Mesendoderm (in vitro differentiated cells): ENCODE measurements around the gene CBX2.
A peak's percentile ranks its signal among the peaks of the same experiment; 100 is the strongest.

Experiments
- DNase-seq: peaks from one replicate; pipeline ENCODE4 v3.0.0; 2013
- H2AK5ac ChIP-seq: 2 replicates; pipeline ENCODE4 v1.6.1; 2013; ENCODE audit warnings: low read length, inconsistent platforms
- H2BK120ac ChIP-seq: 2 replicates; pipeline ENCODE4 v1.6.1; 2013; ENCODE audit warnings: low read depth, mild to moderate bottlenecking, low read length, moderate library complexity, mixed read lengths
- H2BK15ac ChIP-seq: replicated peaks from 2 replicates; pipeline ENCODE4 v1.6.1; 2013; ENCODE audit warnings: low read depth, mild to moderate bottlenecking, moderate library complexity
- H2BK5ac ChIP-seq: 2 replicates; pipeline ENCODE4 v1.6.1; 2013; ENCODE audit warnings: low read length, inconsistent platforms
- H3K18ac ChIP-seq: 2 replicates; pipeline ENCODE4 v1.6.1; 2013; ENCODE audit warnings: mild to moderate bottlenecking, low read length, mixed read lengths
- H3K23ac ChIP-seq: one replicate; pipeline ENCODE4 v1.6.1; 2013; ENCODE audit warnings: low read length
- H3K27ac ChIP-seq: 2 replicates; pipeline ENCODE4 v1.5.1; 2013; ENCODE audit warnings: low read depth, mild to moderate bottlenecking, inconsistent platforms, low read length, moderate library complexity
- H3K27me3 ChIP-seq: 2 replicates; pipeline ENCODE4 v1.6.1; 2013; ENCODE audit warnings: low read length, control low read depth, mild to moderate bottlenecking, inconsistent platforms; ENCODE audit not compliant: insufficient read depth, poor library complexity
- H3K36me3 ChIP-seq: 2 replicates; pipeline ENCODE4 v1.6.1; 2013; ENCODE audit warnings: low read length, inconsistent platforms; ENCODE audit not compliant: control insufficient read depth, insufficient read depth
- H3K4ac ChIP-seq: one replicate; pipeline ENCODE4 v1.6.1; 2013; ENCODE audit warnings: low read depth, mild to moderate bottlenecking, low read length, moderate library complexity
- H3K4me1 ChIP-seq: 2 replicates; pipeline ENCODE4 v1.6.1; 2013; ENCODE audit warnings: low read depth, low read length, inconsistent platforms; ENCODE audit not compliant: control insufficient read depth
- H3K4me2 ChIP-seq: 2 replicates; pipeline ENCODE4 v1.6.1; 2013; ENCODE audit warnings: low read length
- H3K4me3 ChIP-seq: 2 replicates; pipeline ENCODE4 v1.5.1; 2013; ENCODE audit warnings: mild to moderate bottlenecking, low read length
- H3K56ac ChIP-seq: one replicate; pipeline ENCODE4 v1.6.1; 2013; ENCODE audit warnings: low read length
- H3K79me1 ChIP-seq: 2 replicates; pipeline ENCODE4 v1.6.1; 2013; ENCODE audit warnings: low read length, inconsistent platforms
- H3K79me2 ChIP-seq: 2 replicates; pipeline ENCODE4 v1.6.1; 2013; ENCODE audit warnings: mild to moderate bottlenecking, low read length; ENCODE audit not compliant: control insufficient read depth, insufficient read depth
- H3K9ac ChIP-seq: 2 replicates; pipeline ENCODE4 v1.6.1; 2013; ENCODE audit warnings: low read length, inconsistent platforms
- H4K5ac ChIP-seq: one replicate; pipeline ENCODE4 v1.6.1; 2013; ENCODE audit warnings: low read length
- H4K8ac ChIP-seq: one replicate; pipeline ENCODE4 v1.6.1; 2013; ENCODE audit warnings: low read depth, mild to moderate bottlenecking, control low read depth, low read length, moderate library complexity
- WGBS: extraction: QIAGEN DNeasy Blood & Tissue Kit; methylation state at CpG from one replicate; pipeline ENCODE4 v1.1.7; 2013; ENCODE audit warnings: low lambda C conversion rate, missing lambda C conversion rate; ENCODE audit not compliant: insufficient coverage; ENCODE audit errors: extremely low coverage; 5-methylcytosine and 5-hydroxymethylcytosine counted together

The CBX2 gene

DNA sequence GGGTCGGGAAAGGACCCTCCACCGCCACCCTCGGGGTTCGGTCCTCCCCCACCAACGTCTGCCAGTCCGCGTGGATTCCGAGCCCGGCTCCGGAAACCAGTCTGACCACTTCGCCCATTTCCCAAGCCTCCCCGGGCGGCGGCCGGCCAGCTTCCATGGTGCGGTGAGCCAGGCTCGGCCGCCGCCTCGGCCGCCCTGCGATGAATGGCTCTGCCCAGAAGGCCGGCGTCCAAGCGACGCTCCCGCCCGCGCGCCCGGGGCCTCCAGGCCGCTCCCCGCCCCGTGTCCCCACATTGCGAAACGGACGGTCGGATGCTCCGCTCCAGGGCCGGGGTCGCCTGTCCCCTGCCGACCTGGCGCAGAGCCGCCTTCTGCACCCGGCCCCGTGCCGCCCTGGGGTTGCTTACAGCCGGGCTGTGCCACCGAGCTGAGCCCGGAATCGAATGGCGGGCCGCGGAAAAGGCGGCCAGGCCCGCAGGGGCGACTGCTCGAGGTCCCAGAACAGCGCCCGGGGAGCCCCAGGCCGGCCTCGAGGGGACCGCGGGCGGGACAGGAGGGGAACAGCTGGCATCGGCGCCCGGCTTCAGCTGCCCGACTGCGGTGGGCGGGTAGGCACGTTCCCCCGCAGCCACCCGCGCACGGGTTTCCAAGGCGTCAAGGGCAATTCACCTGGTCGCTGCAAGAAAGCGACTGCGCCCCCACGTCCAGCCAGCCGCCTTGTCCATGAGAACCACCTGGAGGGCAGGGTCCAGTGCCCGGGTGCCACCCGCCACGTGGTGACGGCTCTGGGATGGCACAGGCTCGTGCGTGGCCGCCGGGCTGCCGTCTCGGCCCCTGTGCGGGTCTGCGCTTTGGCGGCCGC is 37.3 kb downstream of the CBX2 start:
- Histone ChIP-seq H3K23ac (peak overlapping the region; percentile 94), H3K56ac (peak overlapping the region; percentile 60), H3K36me3 (no peaks in the 10 kb centered on the region), H2BK15ac (no peak overlapping the region), H3K4ac (no peak overlapping the region), H3K27me3 (peaks cover 78% of the 10 kb centered on the region), H2BK5ac (no peak overlapping the region), H3K4me2 (no peak overlapping the region), H4K5ac (no peak overlapping the region), H4K8ac (no peak overlapping the region), H3K4me3 (no peak overlapping the region), H3K4me1 (peaks cover 3% of the 10 kb centered on the region), H2AK5ac (no peak overlapping the region), H2BK120ac (no peak overlapping the region), H3K79me1 (no peaks in the 10 kb centered on the region), H3K18ac (no peak overlapping the region), H3K79me2 (no peaks in the 10 kb centered on the region), H3K9ac (no peak overlapping the region), H3K27ac (no peak overlapping the region)
- no CpG with 5 or more reads among the region's 96 CpGs for WGBS
- no peak for DNase-seq

- no CpG with 5 or more reads among the region's 41 CpGs for WGBS
- no peak for DNase-seq
- Histone ChIP-seq H3K27ac (no peak overlapping the region), H3K27me3 (peaks cover 73% of the 10 kb centered on the region), H3K23ac (no peak overlapping the region), H2BK5ac (no peak overlapping the region), H3K4me1 (peaks cover 3% of the 10 kb centered on the region), H4K5ac (no peak overlapping the region), H3K9ac (no peak overlapping the region), H3K4me3 (no peak overlapping the region), H3K79me1 (no peaks in the 10 kb centered on the region), H2AK5ac (no peak overlapping the region), H2BK15ac (no peak overlapping the region), H3K79me2 (no peaks in the 10 kb centered on the region), H3K56ac (no peak overlapping the region), H2BK120ac (no peak overlapping the region), H3K18ac (no peak overlapping the region), H3K4me2 (no peak overlapping the region), H4K8ac (no peak overlapping the region), H3K4ac (no peak overlapping the region), H3K36me3 (no peaks in the 10 kb centered on the region)
These were observed 38.0 kb downstream of the CBX2 start for GRCh38 chr17:79815836-79816461.

DNA sequence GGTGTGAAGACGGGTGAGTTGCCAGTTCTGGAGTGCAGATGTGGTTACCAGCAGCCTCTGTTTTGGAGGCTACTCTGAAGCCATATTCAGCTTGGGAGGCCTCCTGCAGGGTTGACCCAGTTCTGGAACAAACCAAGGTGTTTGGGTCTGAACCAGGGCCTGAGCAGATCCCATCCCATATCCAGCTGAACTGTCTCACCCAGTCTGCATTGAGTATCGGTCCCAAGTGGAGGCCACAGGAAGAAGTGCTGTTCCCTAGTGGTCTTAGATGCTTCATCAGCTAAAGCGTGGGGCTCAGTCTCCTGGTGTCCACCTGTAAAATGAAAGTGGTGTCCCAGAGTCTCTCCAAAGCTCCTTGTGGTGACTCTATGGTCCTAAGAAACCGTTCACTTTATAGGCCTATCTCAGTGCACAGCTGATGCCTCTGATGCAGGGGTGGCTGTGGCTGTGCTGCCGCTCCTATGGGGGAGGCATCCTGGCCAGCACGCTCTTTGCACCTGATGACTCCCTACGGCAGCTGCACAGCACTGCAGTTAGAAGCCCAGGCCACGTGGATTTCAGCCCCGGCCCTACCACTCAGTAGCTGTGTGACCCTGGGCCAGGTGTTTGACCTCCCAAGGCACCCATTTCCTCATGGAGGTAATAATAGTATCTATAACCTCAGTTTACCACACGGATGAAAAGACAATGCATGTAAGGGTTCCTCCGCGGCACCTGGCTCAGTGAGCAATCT is 40.2 kb downstream of the CBX2 start:
- H4K8ac ChIP-seq = no peak overlapping the region
- H3K27ac ChIP-seq = no peak overlapping the region
- WGBS = no CpG with 5 or more reads among the region's 12 CpGs
- H2BK120ac ChIP-seq = no peak overlapping the region
- H3K4ac ChIP-seq = no peak overlapping the region
- no peak overlapping the region for H3K56ac ChIP-seq
- H2BK15ac ChIP-seq = no peak overlapping the region
- DNase-seq = no peak
- H2BK5ac ChIP-seq = no peak overlapping the region
- no peaks in the 10 kb centered on the region for H3K79me1 ChIP-seq
- no peaks in the 10 kb centered on the region for H3K36me3 ChIP-seq
- peaks cover 53% of the 10 kb centered on the region for H3K27me3 ChIP-seq
- H3K4me3 ChIP-seq = no peak overlapping the region
- H3K23ac ChIP-seq = no peak overlapping the region
- no peak overlapping the region for H4K5ac ChIP-seq
- no peak overlapping the region for H3K9ac ChIP-seq
- no peaks in the 10 kb centered on the region for H3K79me2 ChIP-seq
- H3K4me1 ChIP-seq = peaks cover 3% of the 10 kb centered on the region
- H3K18ac ChIP-seq = no peak overlapping the region
- no peak overlapping the region for H2AK5ac ChIP-seq
- H3K4me2 ChIP-seq = no peak overlapping the region

- Histone ChIP-seq H3K79me1 (no peaks in the 10 kb centered on the region), H3K18ac (no peak overlapping the region), H3K27me3 (peaks cover 50% of the 10 kb centered on the region)
These were observed 41.1 kb downstream of the CBX2 start for GRCh38 chr17:79819085-79819484.

GRCh38 chr17:79819534-79820276 is 41.8 kb downstream of the CBX2 start:
- Histone ChIP-seq H3K36me3 (no peaks in the 10 kb centered on the region), H3K18ac (no peak overlapping the region), H2AK5ac (no peak overlapping the region), H3K4me2 (no peak overlapping the region), H2BK120ac (no peak overlapping the region), H3K23ac (no peak overlapping the region), H3K27ac (no peak overlapping the region), H2BK15ac (no peak overlapping the region), H3K79me1 (no peaks in the 10 kb centered on the region), H3K79me2 (no peaks in the 10 kb centered on the region), H3K4me3 (no peak overlapping the region), H4K8ac (no peak overlapping the region), H3K56ac (no peak overlapping the region), H3K4ac (no peak overlapping the region), H3K27me3 (peaks cover 45% of the 10 kb centered on the region), H3K9ac (no peak overlapping the region), H4K5ac (no peak overlapping the region), H2BK5ac (no peak overlapping the region), H3K4me1 (no peaks in the 10 kb centered on the region)
- no CpG with 5 or more reads among the region's 13 CpGs for WGBS
- no peak for DNase-seq

More at GRCh38 chr17:79819085-79819484, 41.1 kb downstream of the CBX2 start:
- H4K5ac ChIP-seq = no peak overlapping the region
- peaks cover 3% of the 10 kb centered on the region for H3K4me1 ChIP-seq
- H3K4me3 ChIP-seq = no peak overlapping the region
- no peak overlapping the region for H3K27ac ChIP-seq
- no peaks in the 10 kb centered on the region for H3K79me2 ChIP-seq
- H3K23ac ChIP-seq = no peak overlapping the region
- H2BK120ac ChIP-seq = no peak overlapping the region
- H3K4ac ChIP-seq = no peak overlapping the region
- H3K36me3 ChIP-seq = no peaks in the 10 kb centered on the region
- no peak overlapping the region for H2AK5ac ChIP-seq
- H3K56ac ChIP-seq = no peak overlapping the region
- H4K8ac ChIP-seq = no peak overlapping the region
- DNase-seq = no peak
- H2BK15ac ChIP-seq = no peak overlapping the region
- no CpG with 5 or more reads among the region's 5 CpGs for WGBS
- no peak overlapping the region for H3K9ac ChIP-seq
- H3K4me2 ChIP-seq = no peak overlapping the region
- no peak overlapping the region for H2BK5ac ChIP-seq
